GM21717 (cell line): ENCODE data around the gene SMIM36.
"Not testable (repeated sequence)": the region's sequence is repeated elsewhere in the genome, so short reads cannot be mapped to it uniquely, and the experiment has no call there.

Source experiments
- ATAC-seq: cut with Tn5 transposase; IDR thresholded peaks from one replicate; pipeline ENCODE4 v1.9.1; 2021; ENCODE audit warnings: mild to moderate bottlenecking, moderate library complexity; ENCODE audit not compliant: unreplicated experiment

Gene SMIM36

DNA sequence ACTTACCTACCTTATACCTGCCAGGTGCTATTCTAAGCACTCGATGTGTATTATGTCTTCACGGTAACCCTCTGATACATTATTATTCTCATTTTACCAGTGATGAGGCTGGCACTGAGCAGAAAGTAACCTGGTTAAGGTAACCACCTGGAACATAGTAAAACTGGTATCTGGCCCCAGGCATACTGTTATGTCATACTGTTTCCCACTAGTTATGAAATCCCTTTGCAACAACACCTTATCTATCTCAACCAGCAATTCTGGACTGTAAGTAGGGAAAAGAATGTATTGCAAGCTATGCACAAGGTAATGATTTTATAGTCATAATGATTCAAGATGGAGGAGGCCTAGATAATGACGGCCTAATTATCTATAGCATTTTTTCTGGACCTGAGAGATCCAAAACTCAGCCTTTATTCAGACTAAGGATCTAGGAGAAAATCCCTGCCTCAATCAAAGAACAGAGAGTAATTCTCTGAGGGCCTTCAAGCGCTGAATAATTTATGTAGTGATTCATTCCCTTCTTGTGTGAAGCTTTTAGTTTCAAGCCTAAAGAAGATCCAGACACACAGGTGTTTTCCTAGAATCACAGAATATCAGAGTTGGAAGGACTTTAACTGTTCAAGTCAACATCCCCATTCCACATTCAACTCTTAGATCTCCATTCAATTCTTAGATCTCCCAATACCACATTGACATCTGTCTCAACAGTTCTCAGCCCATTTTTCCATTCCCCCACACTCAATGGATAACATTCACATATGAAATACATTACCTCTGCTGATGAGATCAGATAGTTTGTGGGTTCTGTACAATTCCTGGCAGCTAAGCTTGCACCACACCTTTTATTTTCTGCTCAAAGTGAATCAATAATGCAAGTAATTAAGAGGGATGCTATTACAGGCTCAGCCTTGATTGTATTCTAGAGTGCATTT lies 74.8 kb downstream of the SMIM36 start:
- peak; percentile 15 for ATAC-seq

DNA sequence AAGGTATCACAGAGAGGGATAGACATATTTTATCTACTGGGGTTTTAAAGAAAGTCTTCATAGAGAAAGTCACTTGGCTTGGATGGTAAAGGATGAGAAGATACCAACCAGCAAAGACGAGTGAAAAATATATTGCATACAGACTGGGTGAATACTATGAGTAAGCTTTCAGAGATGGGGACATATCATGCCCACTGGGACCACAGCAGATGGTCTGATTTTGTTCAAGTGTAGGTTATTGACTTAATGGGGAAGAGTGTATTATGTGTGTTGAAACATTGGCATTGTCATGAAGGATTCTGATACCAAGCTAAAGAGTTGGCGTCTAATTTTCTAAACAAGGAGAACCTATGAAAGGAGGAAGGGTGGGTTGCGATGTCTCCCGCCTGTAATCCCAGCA lies 75.8 kb downstream of the SMIM36 start:
- no peak for ATAC-seq

DNA sequence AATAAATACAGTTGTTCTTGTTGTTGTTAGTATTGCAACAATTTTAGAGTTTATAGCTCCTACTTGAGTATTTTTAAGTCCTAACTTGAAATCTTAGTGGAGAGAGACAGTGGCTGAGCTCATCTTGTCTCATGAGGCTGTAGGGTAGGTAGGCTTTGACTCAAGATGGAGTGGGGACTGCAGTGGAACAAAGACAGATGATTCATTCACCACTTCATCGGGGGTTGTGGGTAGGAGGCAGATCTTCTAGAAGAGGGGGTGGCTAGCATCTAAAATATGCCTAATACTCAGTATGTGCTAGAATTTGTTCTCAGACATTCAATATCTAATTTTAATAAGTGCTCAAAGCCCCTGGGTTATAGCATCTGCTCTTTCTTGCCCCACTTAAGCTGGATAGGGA lies 76.5 kb downstream of the SMIM36 start:
- ATAC-seq: no peak

DNA sequence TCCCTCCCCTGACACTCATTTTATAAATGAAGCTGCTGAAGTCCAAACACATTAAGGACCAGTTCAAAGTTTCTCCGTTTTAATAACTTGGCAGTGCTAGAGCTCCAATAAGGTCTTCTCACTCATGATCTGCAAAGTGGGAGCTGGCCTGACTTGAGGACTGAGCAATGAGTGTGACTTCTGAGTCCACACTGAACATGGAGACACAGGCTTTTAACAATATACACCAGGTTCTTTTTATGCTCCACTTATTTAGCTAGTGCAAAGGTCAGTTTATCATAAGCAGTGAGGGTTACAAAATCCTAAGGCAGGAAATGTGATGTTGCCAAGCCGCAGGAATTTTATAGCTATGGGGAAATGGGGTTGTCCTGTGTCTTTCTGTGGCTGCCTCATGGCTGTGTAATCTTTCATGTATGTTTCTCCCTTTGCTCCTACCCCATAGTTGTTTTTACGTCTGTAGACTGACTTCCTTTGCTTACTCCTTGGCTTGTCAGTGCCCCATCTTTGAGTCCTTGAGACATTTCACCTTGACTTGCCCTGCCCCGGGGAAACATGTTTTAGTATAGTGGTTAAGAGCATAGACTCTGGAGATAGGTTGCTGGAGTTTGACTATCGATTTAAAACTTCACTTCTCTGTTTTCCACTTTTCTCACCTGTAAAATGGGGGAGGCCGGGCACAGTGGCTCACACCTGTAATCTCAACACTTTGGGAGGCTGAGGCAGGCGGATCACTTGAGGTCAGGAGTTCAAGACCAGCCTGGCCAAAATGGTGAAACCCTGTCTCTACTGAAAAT lies 77.4 kb downstream of the SMIM36 start:
- ATAC-seq: no peak

DNA sequence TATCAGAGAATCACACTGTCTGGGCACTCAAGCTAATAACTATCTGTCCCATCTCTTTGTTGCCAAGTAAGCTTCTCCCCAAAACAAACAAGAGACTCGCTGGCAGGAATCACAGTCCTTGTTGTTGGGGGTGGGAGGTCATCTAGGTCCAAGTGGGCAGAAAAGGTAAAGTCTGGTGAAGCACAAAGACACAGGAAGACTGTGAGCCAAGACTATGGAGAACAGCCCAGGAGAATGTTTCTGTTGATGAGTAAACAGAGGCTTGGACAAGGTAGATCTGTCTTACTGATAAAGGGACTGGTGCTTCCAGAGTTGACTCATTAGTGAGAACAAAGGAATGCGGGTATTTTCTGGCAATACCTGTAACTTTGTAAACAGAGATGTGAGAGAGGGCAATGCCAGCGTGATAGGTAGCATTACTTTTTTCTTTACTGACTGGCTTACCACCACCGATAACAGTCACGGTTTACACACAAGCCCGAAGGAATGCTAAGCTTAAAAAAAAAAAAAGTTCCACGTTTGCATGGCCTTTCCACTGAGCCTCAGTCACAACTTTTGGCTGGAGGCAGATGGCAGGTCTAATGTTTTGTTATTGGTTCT lies 78.1 kb downstream of the SMIM36 start:
- no peak for ATAC-seq

DNA sequence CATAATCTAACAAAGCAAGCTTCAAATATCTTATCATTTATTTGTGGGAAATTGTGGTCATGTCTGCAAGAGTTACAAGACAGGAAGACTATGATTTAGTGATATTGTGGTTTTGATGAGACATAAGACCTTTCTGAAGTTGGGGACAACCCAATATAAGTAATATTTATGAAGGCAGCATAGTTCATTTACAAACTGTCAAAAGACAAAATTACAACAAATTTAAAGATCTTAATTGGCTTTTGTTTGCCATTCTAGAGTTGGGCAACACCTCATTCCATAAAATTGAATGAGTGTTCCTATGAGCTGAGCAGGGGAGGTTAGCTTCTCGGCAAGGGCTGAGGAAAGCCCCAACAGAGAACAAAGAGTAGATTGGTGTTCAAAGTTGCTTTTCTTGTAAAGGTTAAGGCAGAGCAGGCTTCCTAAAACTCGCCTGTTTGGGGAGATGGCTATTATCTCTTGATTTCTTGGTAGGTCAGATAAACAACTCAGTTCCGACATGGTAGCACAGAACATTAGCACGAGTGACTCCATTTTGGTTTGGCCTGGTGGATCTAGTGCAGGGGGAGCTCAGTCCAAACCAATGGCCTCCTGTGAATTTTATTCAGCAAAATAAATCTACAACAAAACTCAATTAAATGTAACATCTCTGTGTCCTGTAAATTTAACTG lies 78.8 kb downstream of the SMIM36 start:
- ATAC-seq: no peak

DNA sequence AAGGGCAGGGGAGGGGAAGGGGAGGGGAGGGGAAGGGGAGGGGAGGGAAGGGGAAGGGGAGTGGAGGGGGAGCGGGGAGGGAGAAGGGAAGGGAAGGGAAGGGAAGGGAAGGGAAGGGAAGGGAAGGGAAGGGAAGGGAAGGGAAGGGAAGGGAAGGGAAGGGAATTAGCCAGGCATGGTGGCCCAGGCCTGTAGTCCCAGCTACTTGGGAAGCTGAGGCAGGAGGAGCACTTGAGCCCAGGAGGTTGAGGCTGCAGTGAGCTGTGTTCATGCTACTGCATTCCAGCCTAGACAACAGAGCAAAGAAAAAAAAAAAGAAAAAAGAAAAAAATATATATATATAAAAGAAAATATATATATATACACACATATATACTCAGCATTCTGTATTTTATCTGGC lies 79.3 kb downstream of the SMIM36 start:
- not testable (repeated sequence) for ATAC-seq

DNA sequence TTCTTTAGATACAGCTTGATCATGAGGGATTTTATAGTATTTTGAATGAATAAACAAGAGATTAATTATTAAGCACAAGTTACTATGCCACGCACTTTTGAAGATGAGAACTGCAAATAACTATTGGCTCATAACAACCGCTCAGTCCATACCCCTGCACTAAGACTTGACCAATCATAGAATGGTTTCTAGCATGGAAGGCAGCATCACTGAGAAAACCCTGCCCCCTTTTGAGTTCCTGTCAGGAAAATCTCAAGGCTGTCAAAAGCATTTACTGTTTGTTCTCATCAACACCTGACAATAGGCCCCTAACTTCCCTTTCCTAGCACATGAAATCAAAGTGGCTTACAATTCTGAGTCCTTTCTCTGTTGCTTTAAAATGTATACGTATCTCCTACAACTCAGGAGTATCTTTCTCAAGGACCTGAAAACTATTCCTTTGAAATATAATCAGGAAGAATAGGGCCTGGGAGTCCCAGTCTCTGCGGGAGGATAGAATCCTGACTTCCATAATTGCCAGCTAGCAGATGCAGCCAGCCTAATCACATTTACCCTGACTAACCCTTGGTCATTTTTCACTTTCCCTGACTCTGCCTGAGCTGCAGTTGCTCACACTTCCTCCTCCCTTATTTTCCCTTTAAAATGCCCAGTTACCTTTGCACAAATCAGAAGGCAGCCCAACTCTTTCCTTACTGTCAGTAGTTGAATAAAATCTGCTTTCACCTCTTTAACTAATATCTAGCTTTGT lies 80.5 kb downstream of the SMIM36 start:
- ATAC-seq: no peak

DNA sequence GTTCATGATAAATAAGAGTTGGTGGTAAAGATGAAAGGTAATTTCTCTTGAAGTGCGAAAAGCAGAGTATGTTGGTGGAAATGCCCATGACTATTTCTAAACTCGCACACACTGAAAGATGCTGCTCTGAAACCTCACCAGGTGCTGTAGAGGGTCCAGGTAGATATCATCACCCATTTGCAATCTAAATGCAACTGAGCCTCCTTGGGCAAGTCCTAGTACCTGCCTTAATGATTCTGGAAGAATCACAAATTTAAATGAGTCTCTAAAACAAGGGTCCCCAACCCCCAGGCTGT lies 83.7 kb downstream of the SMIM36 start:
- no peak for ATAC-seq

DNA sequence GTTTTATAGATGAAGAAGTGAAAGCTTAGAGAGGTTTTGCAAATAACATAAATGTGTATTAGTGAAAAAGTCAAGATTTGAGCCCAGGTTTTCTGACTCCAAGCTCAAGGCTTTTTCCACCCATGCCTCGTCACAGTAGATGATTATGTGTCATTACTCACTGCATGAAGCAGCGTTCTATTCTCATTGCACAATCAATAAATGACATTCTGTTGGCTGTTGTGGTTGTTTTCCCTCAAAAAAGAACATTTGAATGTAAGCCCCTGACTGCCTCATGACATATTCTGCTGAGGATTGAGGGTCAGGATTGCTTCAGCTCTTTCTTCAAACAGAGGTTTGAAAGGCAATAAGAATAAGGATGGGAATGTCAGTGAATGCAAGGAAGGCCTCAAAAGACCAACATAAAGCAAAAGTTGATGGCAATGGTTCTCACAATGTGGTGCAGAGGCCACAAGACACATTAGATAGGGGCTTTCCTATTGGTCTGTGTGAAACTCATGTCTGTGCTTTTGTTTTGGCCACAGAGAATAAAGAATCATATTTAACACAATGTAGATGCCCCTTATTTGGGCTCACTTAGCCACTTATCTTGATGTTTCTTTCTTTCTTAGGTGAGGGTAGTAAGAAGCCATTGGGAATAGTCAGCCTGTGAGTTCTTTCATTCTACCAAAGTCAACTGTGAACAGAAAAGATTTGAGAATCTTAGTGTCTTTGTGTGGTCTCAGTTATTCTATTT lies 84.2 kb downstream of the SMIM36 start:
- no peak for ATAC-seq

DNA sequence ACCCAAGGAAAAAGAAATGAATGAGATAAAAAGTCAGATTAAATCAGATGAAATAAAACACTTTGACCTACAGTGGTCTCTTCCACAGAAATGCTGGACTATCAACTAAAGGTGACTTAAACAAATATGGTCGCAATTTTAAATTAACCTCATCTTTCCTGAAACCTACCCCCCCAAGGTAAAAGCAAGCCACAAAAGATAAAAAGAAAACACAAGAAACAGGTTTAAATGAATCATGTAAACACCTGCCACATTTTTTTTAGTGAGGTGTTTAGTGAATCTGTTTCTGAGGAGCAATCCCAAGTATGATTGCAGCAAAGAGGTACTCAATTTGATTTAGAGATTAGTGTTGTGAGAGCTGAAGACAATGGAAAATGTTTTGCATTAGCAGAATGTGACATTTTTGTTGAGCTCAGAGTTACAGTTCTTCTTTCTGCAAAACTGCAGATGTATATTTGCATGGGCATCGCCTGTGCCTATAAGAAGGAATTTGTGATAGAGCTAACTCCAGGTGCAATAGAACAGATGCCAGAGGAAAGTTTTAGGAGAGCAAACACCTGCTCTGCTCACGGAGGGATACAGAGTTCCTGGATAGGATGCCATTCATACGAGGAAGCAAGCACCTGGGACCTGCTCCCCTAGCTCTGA lies 86.2 kb downstream of the SMIM36 start:
- no peak for ATAC-seq

DNA sequence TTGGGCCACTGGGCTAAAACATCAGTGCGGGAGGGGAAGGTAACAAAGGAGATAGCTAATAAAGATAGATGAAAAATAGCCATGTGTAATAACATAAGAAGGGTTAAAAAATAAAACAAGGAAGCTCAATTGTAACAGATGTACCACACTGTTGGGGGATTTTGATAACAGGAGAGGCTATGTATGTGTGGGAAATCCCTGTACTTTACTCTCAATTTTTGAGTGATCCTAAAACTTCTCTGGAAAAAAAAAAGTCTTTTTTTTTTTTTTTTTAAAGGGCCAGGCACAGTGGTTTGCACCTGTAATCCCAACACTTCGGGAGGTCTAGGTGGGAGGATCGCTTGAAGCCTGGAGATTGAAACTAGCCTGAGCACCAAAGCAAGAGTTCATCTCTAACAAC lies 87.7 kb downstream of the SMIM36 start:
- ATAC-seq: no peak

DNA sequence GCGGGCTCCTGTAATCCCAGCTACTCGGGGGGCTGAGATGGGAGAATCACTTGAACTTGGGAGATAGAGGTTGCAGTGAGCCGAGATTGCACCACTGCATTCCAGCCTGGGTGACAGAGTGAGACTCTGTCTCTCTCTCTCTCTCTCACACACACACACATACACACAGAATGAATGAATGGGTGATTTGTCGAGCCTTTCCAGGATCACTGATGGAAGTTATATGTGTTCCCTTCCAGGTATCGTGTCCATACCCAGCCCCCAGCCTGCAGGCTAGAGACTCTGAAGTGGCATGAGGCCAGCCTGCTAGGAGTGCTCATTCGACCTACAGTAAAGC lies 88.5 kb downstream of the SMIM36 start:
- not testable (repeated sequence) for ATAC-seq

DNA sequence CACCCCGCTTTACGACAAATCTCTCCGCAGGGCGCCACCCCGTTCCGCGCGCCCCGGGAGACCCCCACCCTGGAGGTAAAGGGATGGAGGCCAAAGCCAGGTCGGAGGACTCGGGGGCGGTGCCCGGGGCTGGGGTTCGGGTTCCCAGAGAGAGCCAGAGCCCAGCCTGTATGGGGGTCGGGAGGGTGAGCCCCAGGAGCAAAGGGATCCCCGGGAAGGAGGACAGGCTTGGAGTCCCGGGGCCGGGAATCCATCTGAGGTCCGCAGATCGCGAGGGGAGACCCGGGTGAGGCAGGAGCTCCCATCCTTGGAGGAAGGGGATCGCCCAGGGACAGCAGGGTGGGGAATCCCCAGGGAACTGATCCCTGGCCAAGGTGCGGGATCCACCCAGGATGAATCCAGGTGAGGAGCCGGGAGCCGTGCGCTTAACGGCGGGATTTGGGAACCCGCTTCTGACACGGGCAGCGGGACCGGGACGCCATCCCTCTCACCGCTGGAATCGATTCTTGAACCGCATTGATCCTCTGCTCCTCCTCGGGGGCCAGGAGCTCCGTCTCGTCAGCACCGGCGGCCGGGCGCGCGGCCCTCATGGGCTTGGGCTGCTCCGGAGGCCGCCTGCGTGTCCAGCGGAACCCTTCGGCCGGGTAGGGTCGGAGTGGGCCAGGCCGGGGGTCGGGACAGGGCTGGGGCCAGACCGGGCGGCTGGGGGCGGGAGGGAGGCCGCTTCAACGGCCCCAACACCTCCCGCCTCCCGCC lies 89.9 kb downstream of the SMIM36 start, which contains the start of gene MMD:
Gene MMD, minus strand, starts transcription at position 657 of the 756 bp plus-strand sequence. Its CDS starts 140 bp downstream, at position 517.
- peak; percentile 25 for ATAC-seq

DNA sequence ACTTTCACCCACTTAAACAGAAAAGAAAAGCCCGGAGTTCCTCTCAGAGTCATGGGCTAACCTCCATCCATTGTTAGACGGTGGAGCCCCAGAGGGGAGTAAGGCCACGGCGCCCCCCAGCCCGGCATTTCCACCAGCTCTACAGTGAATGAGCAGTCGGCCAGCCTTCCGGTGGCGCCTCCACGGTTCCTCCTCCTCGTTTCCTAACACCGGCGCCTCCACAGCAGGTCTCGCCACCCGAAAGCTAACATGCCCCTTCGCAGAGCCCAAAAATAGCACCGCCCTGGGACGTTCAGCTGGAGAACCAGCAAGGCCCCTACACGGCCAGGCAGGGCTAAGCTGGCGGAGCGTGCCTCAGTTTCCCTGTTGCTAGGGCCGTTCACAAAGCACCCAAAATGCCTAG lies 90.5 kb downstream of the SMIM36 start:
- no peak for ATAC-seq

DNA sequence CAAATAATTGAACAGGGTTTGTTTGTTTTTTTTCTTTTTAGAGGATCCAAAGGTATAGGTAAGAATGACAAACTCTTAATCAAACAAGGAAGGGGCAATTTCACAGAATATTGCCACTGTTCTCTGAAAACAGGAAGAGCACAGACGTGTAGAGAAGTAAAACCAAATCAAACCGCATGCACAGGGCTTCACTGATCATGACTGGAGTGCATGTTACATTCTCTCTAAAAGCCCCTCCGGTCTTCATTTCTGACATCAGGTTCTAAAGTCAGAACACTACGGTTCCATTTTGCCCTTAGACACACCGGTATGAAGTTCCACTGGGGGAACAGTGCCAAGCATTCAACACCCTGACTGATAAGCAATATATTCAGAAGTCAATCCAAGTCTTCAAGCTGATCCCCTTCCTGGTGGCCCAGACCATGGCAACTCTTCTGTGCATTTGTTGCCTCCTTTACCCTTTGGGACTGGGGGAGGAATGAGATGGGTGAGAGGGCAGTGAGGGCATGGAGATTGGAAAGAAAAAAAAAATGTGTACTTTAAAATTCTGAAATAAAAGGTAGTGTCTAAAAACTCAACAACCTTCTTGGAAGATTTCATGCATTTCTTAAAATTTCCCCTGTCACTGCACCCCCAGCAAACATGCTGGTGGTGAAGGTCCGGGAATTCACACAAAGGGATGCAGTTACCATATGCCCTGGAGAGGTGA lies 91.0 kb downstream of the SMIM36 start:
- ATAC-seq: peak; percentile 25

DNA sequence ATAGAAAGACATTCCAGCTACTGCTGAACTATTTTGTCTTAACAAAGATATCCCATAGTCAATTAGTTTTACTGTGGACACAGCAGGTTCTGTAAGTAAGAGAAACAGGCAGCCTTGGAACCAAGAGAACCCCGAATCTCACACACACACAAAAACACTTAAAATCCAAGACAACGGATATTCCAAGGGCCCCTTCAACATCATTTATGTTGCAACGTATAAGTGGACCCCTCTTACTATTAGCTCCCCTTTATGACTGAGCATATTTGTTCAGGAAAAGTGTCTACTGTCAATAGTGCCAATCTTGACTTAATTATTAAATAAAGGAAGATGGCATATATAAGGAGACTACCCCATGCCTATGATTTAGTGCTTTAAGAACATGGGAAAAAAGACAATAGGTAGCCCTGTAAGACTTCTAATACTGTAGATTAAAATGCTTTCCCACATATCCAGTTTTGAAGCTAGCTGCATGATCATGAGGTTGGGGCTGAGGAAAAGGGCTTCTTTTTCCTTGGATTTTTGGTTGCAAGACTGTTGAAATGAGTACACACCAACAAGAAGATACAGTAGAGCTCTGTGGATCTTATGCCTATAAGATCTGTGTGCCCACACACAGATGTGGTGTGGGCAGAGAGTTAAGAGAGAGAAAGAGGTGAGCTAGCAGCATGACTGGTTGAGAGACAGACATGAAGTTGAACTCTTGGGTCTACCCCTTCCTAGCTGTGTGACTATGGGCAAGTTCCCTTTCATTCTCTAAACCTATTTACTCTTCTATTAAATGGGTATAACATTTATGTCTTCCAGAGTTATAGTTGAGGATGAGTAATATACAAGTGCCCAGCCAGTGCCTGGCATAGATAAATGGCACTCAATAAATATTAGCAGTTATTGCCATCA lies 92.6 kb downstream of the SMIM36 start:
- no peak for ATAC-seq
